Measurements from ENCODE around the gene HID1. TPM values are rescaled to one million over a fixed set of nuclear protein-coding genes. Genes with fewer than 3 reads are reported as not detected.

HID1 gene
- total and polyA plus RNA-seq, 2 of the 4 experiments (the other 2 are of a cell fraction): 0.18 to 1.7 TPM

GRCh38 chr17:75012096-75012345 is 39.5 kb upstream of the HID1 start (continued):
- TF ChIP-seq MXI1 (IDR thresholded peaks at IDR 0.05; ENCODE audit: borderline replicate concordance, low read depth, low read length) (no peak), CTCF (conservative IDR thresholded peaks at IDR 0.05; ENCODE audit: low read depth, low read length) (no peak), MAZ (IDR thresholded peaks at IDR 0.05; ENCODE audit: borderline replicate concordance, low read depth, low read length) (no peak)
